Chondrocyte (in vitro differentiated cells): Measurements from ENCODE around the gene PDCD2L. TPM values are rescaled to one million over a fixed set of nuclear protein-coding genes. Genes with fewer than 3 reads are reported as not detected.
"Not testable (repeated sequence)": the region's sequence is repeated elsewhere in the genome, so short reads cannot be mapped to it uniquely, and the experiment has no call there.

Experiments
- DNase-seq: peaks from one replicate; pipeline ENCODE4 v3.0.0; 2021; ENCODE audit warnings: mixed read lengths, low spot score
- H3K27ac Mint-ChIP-seq: one replicate; pipeline ENCODE4 v1.8.0; 2021; ENCODE audit warnings: mild to moderate bottlenecking, moderate library complexity, mixed read lengths; ENCODE audit not compliant: unreplicated experiment
- H3K27me3 Mint-ChIP-seq: 2 replicates; pipeline ENCODE4 v1.8.0; 2021; ENCODE audit warnings: low read depth, mixed read lengths
- H3K36me3 Mint-ChIP-seq: 2 replicates; pipeline ENCODE4 v1.8.0; 2021; ENCODE audit warnings: low read depth, mixed read lengths
- H3K4me1 Mint-ChIP-seq: 2 replicates; pipeline ENCODE4 v1.8.0; 2021; ENCODE audit warnings: low read depth, mild to moderate bottlenecking, mixed read lengths
- H3K4me3 Mint-ChIP-seq: one replicate; pipeline ENCODE4 v1.8.0; 2021; ENCODE audit warnings: mild to moderate bottlenecking, moderate library complexity, mixed read lengths; ENCODE audit not compliant: unreplicated experiment
- H3K9me3 Mint-ChIP-seq: 2 replicates; pipeline ENCODE4 v1.8.0; 2021; ENCODE audit warnings: low read depth, mixed read lengths
- total RNA-seq: library from RNA; stranded (reverse); gene quantifications from 3 replicates; pipeline ENCODE4 v1.2.1, GENCODE V29; 2021
- TF ChIP-seq, protein P1 (sequence below): fragments of 200-600 bp; sonication (generic); IDR thresholded peaks from 2 replicates; pipeline ENCODE4 v1.5.0; 2021; ENCODE audit warnings: antibody characterized with exemption, mild to moderate bottlenecking, moderate library complexity

PDCD2L gene
- total RNA-seq, 1 donor from 2014 or later = 8.6 TPM

DNA sequence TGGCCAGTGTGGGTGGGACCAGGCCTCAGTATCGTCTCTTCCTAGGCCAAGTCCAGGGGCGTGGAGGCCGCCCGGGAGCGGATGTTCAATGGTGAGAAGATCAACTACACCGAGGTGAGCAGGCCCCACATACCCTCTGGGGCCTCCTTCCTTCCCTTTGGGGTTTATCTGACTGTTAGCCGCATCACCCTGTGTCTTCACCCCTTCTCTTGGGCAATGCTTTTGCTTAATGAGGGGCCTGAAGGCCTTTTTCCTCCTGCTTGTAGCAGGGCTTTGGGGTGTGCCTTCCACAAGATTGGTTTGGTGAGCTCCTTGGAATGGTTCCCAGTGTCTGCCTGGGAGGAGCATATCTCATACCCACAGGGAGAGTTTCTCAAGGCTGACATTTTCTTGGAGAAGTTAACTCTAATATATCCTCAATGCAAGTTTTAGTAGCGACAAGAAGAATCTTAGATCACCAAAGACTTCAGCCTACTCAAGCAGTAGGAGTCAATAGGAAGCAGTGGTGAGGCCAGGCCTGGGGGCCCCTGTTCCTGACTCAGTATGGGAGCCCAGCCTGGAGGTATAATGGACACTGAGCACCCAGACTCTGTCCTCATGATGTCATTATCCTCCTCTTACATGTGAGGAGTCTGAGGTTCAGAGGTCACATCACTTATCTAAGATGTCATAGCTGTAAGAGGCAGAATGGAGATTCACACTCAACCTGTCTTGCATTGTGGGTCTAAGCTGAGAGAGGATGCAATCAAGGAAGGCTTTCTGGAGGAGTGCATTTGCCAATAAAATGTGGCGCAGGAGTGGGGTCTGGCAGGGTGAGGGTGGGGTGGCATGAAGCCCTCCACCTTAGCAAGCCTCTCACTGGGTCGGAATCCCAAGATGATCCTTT, 37.2 kb upstream of the PDCD2L start:
- peak overlapping the region; percentile 97 for H3K4me3 Mint-ChIP-seq
- peak overlapping the region; percentile 17 for H3K27ac Mint-ChIP-seq
- no peaks in the 10 kb centered on the region for H3K9me3 Mint-ChIP-seq
- peaks cover 27% of the 10 kb centered on the region for H3K36me3 Mint-ChIP-seq
- peaks cover 25% of the 10 kb centered on the region for H3K4me1 Mint-ChIP-seq
- TF ChIP-seq, protein P1, sequence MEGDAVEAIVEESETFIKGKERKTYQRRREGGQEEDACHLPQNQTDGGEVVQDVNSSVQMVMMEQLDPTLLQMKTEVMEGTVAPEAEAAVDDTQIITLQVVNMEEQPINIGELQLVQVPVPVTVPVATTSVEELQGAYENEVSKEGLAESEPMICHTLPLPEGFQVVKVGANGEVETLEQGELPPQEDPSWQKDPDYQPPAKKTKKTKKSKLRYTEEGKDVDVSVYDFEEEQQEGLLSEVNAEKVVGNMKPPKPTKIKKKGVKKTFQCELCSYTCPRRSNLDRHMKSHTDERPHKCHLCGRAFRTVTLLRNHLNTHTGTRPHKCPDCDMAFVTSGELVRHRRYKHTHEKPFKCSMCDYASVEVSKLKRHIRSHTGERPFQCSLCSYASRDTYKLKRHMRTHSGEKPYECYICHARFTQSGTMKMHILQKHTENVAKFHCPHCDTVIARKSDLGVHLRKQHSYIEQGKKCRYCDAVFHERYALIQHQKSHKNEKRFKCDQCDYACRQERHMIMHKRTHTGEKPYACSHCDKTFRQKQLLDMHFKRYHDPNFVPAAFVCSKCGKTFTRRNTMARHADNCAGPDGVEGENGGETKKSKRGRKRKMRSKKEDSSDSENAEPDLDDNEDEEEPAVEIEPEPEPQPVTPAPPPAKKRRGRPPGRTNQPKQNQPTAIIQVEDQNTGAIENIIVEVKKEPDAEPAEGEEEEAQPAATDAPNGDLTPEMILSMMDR = no peak
- DNase-seq = no peak
- H3K27me3 Mint-ChIP-seq = no peaks in the 10 kb centered on the region

DNA sequence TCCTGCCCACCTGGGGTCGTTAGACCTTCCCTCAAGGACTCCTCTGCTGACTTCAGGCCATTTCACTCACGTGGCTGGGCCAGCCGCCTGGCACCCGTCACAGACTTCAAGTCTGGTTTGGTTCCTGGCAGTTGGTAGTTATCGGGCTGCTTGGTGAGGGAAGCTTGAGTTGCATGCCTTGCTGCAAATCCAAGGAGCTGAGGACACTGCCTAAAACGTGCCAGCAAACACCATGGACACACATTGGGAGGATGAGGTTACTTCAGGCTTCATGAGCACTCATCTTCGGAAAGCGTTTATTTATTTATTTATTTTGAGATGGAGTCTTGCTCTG, 36.6 kb upstream of the PDCD2L start:
- Mint-ChIP-seq H3K27ac (no peak overlapping the region), H3K27me3 (no peaks in the 10 kb centered on the region), H3K9me3 (no peaks in the 10 kb centered on the region), H3K4me3 (no peak overlapping the region), H3K36me3 (peaks cover 27% of the 10 kb centered on the region), H3K4me1 (peaks cover 25% of the 10 kb centered on the region)
- DNase-seq = no peak
- TF ChIP-seq, protein P1 = no peak

DNA sequence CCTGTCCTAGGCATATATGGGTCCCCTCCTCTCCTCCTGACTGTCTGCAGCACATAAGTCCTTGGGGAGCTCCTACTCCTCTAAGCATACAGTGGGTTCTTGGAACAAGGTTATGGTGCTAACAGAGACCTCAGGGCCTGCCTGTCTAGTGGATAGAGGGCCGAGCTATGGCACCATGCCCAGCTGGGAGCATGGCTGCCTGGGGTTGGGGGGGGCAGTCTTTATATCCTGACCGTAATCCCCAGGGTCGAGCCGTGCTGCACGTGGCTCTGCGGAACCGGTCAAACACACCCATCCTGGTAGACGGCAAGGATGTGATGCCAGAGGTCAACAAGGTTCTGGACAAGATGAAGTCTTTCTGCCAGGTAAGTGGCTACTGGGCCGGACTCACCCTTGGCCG, 35.9 kb upstream of the PDCD2L start:
- Mint-ChIP-seq H3K4me3 (no peak overlapping the region), H3K4me1 (peaks cover 25% of the 10 kb centered on the region), H3K9me3 (no peaks in the 10 kb centered on the region), H3K27ac (no peak overlapping the region), H3K36me3 (peaks cover 27% of the 10 kb centered on the region), H3K27me3 (no peaks in the 10 kb centered on the region)
- TF ChIP-seq, protein P1 = no peak
- DNase-seq = no peak

DNA sequence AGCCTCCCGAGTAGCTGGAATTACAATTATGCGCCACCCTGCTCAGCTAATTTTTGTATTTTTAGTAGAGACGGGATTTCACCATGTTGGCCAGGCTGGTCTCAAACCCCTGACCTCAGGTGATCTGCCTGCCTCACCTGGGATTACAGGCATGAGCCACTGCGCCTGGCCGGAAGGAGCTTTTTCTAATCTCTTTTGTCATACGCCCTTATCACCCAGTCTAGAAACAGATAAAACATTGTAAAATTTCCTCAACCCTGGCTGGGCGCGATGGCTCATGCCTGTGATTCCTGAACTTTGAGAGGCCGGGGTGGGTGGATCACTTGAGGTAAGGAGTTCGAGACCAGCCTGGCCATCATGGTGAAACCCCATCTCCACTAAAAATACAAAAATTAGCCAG, 35.0 kb upstream of the PDCD2L start:
- H3K27ac Mint-ChIP-seq, H3K4me3 Mint-ChIP-seq, DNase-seq, H3K9me3 Mint-ChIP-seq, H3K27me3 Mint-ChIP-seq: not testable (repeated sequence)
- H3K4me1 Mint-ChIP-seq = peaks cover 28% of the 10 kb centered on the region
- H3K36me3 Mint-ChIP-seq = peaks cover 31% of the 10 kb centered on the region

DNA sequence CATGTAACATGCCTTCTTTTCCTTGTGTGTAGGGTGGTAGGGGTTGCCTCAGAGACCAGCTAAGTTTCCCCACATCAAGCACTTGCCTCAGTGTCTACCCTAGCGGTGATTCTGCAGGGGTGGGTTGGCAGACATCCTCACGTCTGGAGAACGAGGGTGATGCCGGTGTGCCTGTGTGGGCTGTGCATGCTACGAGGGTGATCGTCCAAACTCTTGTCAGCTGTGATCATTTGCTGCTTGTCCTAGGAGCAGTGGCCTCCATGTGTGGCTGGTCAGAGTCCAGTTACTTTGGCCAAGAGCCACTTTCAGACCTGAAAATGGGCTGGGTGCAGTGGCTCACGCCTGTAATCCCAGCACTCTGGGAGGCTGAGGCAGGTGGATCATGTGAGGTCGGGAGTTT, 34.1 kb upstream of the PDCD2L start:
- Mint-ChIP-seq H3K4me1 (peaks cover 22% of the 10 kb centered on the region), H3K27ac (no peak overlapping the region), H3K27me3 (no peaks in the 10 kb centered on the region), H3K36me3 (peaks cover 34% of the 10 kb centered on the region), H3K4me3 (no peak overlapping the region), H3K9me3 (no peaks in the 10 kb centered on the region)
- TF ChIP-seq, protein P1 = no peak
- no peak for DNase-seq

DNA sequence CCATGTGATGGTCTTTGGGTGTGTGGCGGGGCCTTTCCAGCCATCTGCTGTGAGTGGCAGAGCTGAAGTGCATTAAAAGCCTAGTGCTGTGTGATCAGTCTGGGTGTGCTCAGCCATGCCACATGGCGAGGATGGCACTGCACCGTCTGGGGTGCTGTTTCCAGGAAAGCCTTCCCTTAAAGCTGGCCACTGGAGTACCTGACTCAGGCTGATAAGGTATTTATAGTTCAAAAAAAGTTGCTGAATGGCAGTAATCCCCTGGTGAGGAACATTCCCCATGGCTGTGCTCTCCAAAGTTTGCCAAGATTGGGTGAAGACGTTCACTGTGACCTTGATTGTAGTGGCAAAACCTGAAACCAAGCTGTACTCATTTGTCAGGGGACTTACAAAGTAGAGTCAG, 33.2 kb upstream of the PDCD2L start:
- Mint-ChIP-seq H3K4me3 (no peak overlapping the region), H3K9me3 (no peaks in the 10 kb centered on the region), H3K4me1 (peaks cover 17% of the 10 kb centered on the region), H3K27ac (no peak overlapping the region), H3K36me3 (peaks cover 36% of the 10 kb centered on the region), H3K27me3 (no peaks in the 10 kb centered on the region)
- DNase-seq = no peak
- TF ChIP-seq, protein P1 = no peak
